ENCODE data around the gene ERAL1.
"Not testable (repeated sequence)": the region's sequence is repeated elsewhere in the genome, so short reads cannot be mapped to it uniquely, and the experiment has no call there.

Gene ERAL1

GRCh38 chr17:28843816-28844148 is 11.0 kb upstream of the ERAL1 start:
- Histone ChIP-seq H3K4me3 (ENCODE audit: low read depth, low read length) (no peak overlapping the region), H3K27me3 (ENCODE audit: insufficient read depth, low read depth, severe bottlenecking) (no peaks in the 10 kb centered on the region), H3K36me3 (peaks cover 6% of the 10 kb centered on the region; the same call in 1 of the 2 replicates), H3K9me3 (ENCODE audit: severe bottlenecking) (no peaks in the 10 kb centered on the region), H3K27ac (no peak overlapping the region)
- no peak for DNase-seq
- no peak for TF ChIP-seq CTCF (IDR thresholded peaks at IDR 0.05; ENCODE audit: low read depth, low read length)

- DNase-seq, result no peak
- H3K9me3 ChIP-seq (ENCODE audit: severe bottlenecking), result no peaks in the 10 kb centered on the region
- H3K4me3 ChIP-seq (ENCODE audit: low read depth, low read length), result no peak overlapping the region
- H3K27ac ChIP-seq, result no peak overlapping the region
- peaks cover 6% of the 10 kb centered on the region; the same call in 1 of the 2 replicates for H3K36me3 ChIP-seq
- no peak for TF ChIP-seq CTCF (IDR thresholded peaks at IDR 0.05; ENCODE audit: low read depth, low read length)
- H3K27me3 ChIP-seq (ENCODE audit: insufficient read depth, low read depth, severe bottlenecking), result no peaks in the 10 kb centered on the region
These were observed 8.6 kb upstream of the ERAL1 start for GRCh38 chr17:28846231-28846630.

- not testable (repeated sequence) for DNase-seq; H3K27me3 ChIP-seq (ENCODE audit: insufficient read depth, low read depth, severe bottlenecking); H3K36me3 ChIP-seq; H3K27ac ChIP-seq; H3K4me3 ChIP-seq (ENCODE audit: low read depth, low read length); H3K9me3 ChIP-seq (ENCODE audit: severe bottlenecking)
These were observed 8.1 kb upstream of the ERAL1 start for GRCh38 chr17:28846699-28847098.

- peak; percentile 58 for DNase-seq
- not testable (repeated sequence) for H3K27ac ChIP-seq; H3K9me3 ChIP-seq (ENCODE audit: severe bottlenecking); H3K4me3 ChIP-seq (ENCODE audit: low read depth, low read length); H3K27me3 ChIP-seq (ENCODE audit: insufficient read depth, low read depth, severe bottlenecking); H3K36me3 ChIP-seq
- peak; percentile 51 for TF ChIP-seq CTCF (IDR thresholded peaks at IDR 0.05; ENCODE audit: low read depth, low read length)
These were observed 6.1 kb upstream of the ERAL1 start for GRCh38 chr17:28848667-28849066.

- no peak for DNase-seq
These were observed 5.5 kb upstream of the ERAL1 start for GRCh38 chr17:28849281-28849680.

GRCh38 chr17:28853295-28853694 is 1.5 kb upstream of the ERAL1 start:
- H3K27ac ChIP-seq, result no peak overlapping the region
- H3K4me3 ChIP-seq (ENCODE audit: low read depth, low read length), result no peak overlapping the region
- no peaks in the 10 kb centered on the region for H3K27me3 ChIP-seq (ENCODE audit: insufficient read depth, low read depth, severe bottlenecking)
- peaks cover 24% of the 10 kb centered on the region for H3K36me3 ChIP-seq
- DNase-seq, result no peak
- TF ChIP-seq CTCF (IDR thresholded peaks at IDR 0.05; ENCODE audit: low read depth, low read length), result no peak
- no peaks in the 10 kb centered on the region for H3K9me3 ChIP-seq (ENCODE audit: severe bottlenecking)

More at GRCh38 chr17:28849281-28849680, 5.5 kb upstream of the ERAL1 start:
- Histone ChIP-seq H3K27me3 (ENCODE audit: insufficient read depth, low read depth, severe bottlenecking) (no peaks in the 10 kb centered on the region), H3K27ac (no peak overlapping the region), H3K9me3 (ENCODE audit: severe bottlenecking) (no peaks in the 10 kb centered on the region), H3K4me3 (ENCODE audit: low read depth, low read length) (no peak overlapping the region), H3K36me3 (no peaks in the 10 kb centered on the region)
- peak; percentile 29; the same call in 1 of the 2 replicates for TF ChIP-seq CTCF (IDR thresholded peaks at IDR 0.05; ENCODE audit: low read depth, low read length)
